NCI-H345 (cell line): ENCODE measurements around the gene RBM12.

Source experiments
- DNase-seq: peaks from one replicate; lab custom pipeline; 2025; lab: John Stamatoyannopoulos, UW

The RBM12 gene

DNA sequence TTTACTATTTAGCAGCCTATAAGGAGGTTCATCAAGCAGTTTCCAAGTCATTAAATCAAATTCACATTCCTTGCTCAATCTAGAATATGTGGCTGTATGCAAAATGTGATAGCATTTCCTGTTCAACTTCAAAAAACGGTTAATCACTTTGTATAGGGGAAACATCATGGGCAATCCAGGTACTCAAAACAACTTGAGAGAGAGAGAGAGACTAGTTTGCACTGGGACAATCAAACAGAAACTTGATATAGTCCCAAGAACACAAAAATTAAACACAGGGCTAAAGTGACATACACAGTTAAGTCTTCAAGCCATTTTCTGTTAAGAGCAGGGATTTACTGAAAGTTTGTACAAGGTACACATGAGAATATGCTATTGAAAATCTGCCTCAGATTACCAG is 7.4 kb downstream of the RBM12 start:
- DNase-seq: no peak

DNA sequence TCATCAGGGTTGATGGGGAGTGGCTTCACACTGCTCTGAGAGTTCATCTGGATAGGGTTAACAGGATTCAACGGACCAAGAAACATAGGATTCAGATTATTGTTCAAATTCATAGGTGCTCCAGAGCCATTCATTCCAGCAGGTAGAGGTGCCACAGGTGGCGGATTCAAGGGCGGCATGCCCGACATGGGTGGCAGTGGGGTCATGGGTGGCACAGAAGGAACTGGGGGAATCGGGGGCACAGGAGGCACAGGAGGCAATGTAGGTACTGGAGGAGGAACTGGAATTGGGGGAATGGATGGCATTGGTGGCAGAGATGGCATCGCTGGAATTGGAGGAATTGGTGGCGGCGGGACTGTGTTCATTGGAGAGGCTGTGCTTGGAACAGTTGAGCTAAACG is 10.3 kb downstream of the RBM12 start:
- DNase-seq: no peak

DNA sequence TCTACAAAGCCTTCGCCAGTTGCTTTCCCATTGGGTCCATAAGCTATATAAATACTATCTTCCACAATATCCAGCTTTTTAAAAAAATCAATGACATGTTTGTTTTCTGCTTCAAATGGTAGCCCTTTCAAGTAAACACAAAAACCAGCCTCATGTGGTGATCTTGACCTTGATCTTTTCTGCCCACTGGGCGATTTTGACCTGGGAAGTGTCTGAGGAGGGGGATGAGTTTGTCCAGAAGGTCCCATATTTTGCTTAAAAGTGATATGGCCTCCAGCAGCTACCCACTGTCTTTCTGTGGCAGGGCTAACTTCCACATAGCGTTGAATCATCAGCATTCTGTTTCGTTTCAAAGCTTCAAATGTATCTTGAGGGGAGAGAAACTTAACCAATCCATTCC is 10.8 kb downstream of the RBM12 start:
- no peak for DNase-seq

DNA sequence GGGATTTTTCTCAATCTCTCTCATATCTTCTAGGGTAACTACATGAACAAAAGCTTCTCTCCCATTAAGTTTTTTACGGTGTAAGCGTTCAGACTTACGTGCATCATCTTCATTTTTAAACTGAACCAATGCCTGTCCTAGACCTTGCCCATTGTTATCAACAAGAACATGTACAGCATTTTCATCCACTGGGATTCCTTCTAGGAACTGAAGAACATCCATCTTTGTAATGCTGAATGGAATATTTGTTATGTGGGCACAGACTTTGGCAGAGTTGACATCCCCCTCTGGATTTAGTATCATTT is 11.3 kb downstream of the RBM12 start:
- no peak for DNase-seq

DNA sequence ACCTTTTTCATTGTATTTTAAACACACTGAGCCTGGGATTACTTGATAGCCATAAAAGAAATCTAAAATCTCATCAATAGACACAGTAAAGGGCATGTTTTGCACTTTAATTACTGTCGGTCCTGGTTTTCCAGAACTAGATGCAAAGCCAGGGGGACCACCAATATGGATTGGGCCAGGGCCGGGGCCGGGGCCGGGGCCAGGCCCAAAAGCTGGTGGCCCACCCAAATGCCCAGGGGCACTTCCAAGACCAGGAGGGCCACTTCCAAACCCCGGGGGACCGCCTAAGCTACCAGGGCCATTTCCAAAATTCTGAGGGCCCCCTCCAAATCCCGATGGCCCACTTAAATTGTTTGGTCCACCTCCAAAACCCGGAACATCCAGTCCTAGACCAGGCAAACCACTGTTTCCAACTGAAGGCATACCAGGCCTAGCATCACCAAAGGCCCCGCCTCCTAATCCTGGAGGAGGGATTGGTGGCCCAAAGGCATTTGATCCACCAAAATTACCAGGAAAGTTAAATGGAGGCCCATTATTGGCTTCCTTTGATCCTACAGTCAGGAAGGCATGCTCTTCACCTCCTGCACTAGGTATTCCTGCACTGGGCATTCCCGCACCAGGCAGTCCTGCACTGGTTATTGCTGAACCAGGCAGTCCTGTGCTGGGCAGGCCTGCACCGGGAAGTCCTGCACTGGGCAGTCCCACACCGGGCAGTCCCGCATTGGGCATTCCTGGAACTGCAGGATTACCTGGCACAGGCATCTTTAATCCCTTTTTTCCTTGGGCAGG is 11.9 kb downstream of the RBM12 start:
- DNase-seq: no peak

DNA sequence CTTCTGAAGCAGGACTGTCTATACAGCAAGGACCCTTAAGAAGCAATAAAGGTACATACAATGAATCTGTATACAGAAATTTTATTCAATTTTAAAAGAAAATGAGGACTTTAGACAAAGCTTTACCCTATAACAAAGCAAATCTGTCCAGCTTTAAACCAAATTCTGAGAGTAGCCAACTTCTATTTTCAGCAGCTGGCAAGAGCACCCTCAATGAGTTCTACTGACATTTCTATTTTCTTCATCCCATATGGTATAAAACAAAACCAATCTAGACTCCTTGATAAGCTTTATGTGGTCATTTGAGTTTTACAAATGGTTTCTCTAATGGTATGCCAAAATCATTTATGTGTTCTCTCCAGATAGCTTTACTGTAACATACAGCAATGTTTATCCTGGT is 12.7 kb downstream of the RBM12 start:
- DNase-seq: no peak

DNA sequence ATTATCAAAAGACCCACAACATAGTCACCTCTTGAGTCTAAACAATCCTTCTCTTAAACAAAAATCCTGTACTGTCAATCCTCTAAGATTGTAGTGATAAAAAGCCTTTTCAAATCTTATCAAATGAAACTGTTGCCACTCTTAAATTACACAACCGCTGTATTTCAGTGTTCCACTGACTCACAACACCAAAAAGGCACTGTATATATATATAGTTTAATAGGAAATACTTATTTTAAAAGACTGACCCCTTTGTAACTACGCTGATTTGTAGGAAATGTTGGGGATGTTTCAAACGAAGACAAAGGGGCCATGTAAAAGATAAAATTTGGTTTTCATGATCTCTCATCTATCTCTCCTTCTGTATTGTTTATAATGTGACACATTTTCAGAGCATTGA is 14.1 kb downstream of the RBM12 start:
- DNase-seq: no peak

DNA sequence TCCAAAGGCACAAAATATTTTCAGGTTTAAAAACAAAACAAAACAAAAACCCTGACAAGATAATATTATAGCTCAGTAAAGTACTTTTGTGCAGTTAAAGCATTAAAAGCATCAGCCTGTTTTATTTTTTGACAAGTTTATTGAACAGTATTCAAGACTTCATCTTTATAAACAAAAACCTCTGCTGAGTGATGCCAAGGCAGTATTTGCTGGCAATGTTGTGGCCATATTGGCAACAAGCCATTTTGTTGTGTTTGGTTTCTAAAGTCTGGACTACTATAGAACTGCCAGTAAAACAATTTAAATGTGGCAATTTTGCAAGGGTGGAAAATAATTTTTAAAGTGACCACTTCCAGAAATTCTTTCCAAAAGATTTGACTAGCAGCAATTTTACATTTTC is 15.9 kb downstream of the RBM12 start:
- no peak for DNase-seq

DNA sequence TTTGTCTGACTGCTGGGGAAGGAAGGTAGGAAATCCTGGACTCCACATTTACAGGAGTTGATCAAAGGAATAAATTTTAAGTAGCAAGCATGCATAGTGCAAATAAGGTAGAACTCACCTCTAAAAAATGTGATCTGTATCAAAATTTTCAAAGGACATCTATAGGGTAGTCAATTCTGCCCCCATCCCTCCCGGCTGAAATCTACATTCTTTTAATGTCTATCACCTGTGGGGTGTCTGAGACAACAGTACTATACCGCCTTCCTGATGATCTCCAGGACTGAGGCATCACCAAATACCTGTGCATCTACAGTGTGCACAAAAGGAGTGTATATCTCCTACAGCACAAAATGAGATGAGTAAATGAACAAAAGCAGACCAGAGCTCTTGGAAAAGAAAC is 19.9 kb downstream of the RBM12 start:
- DNase-seq: no peak

DNA sequence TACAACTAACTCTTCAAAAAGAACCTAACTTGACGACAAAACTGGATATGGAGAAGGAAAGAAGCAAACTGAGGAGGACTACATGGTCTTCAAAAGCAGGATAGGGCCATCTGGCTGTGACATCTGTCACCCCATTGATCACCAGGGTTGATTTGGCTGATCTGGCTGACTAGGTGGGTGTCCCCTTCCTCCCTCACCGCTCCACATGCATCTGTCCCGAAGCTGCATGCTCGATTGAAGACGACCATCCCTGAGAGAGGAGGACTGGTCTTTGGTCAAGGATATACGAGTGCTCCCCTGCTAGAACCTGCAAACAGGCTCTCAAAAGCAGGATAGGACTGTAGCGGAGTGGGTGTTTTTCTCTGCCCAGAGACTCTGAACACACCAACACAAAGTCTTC is 21.7 kb downstream of the RBM12 start:
- no peak for DNase-seq

DNA sequence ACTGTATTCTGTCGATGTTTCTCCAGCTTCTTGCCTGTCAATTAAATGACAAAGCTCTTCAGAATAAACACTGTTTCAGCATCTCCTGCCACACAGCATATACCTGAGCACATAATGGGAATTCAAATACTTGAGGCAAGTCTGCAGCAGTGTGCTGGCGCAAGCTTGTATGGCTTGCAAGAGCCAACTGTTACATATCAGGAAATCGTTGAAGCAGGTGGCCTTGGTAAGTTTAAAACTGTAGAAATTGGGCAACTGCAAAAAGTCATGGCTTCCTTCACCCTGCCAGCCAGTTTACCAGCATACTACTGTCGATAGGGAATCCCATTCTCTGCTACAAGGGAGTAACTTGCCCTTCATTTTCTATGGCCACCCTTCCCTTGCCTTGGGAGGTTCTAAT is 23.0 kb downstream of the RBM12 start:
- DNase-seq: no peak

DNA sequence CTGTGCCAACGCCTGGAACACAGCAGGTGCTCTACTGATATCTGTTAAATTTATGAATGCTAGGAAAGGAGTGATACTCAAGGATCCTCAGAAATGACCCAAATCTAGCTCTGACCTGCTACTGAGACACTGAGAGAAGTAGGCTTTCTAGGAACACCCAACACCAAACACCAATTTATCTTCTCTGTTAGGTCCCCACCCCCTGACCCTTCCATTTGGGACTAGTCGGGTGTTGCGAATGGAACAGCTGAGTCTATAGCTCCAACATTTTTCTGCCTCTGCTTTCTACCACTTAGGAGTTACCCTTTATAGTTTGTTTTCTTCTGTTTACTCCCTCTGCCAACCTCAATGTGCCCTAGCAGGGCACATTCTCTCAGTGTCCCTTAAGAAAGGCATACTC is 24.0 kb downstream of the RBM12 start:
- no peak for DNase-seq

DNA sequence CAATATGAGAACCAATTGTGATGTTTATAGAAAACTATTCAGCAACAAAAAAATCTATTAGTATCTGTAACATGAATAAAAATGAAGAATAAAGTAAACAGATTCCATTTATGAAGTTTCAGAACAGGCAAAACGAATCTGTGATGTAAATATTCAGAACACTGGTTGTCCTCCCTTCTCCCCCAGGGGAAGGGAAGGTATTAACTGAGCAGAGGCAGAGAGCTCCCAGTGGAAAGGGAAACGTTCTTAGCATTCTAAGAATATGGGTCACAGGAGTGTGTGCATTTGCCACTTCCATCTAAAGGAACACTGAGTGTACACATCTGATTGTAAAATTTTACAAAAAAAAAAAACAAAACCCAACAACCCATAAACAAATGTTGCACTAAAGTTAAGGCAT is 25.9 kb downstream of the RBM12 start:
- DNase-seq: no peak

DNA sequence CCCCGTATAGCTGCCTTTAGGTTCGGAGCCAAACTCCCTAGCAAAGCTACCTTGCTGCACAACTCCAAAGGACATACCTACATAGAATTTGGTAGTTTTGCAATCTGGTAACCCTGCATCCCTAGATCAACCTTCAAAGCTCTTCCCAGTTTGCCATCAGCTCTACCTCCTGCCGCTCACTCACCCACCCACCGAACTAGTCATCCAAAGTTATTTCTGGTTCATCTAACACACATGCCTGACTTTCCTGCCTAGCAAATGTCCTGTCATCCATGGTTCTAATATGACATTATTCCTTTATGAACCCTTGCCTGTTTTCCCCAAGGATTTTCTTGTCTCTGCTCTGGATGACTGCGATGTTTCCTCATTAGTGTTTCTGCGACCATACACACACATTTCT is 27.4 kb downstream of the RBM12 start:
- DNase-seq: no peak

DNA sequence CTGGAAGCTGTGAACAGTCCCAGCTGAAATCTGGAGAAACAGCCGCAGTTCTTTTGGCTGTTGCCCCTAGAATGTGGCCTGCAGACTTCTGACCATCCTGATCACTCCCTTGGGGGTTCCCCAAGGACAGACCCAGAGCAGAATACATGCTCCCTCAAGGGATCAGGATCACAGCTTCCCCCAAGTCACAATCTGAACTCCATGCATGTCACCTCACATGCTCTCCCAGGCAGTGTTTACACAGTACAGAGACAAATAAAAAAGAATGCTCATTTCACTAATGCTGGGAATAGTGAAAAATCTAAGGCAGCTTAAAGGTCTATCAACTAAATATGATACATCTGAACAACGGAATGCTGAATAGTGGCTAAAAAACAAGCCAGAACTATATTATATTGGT is 28.6 kb downstream of the RBM12 start:
- no peak for DNase-seq

DNA sequence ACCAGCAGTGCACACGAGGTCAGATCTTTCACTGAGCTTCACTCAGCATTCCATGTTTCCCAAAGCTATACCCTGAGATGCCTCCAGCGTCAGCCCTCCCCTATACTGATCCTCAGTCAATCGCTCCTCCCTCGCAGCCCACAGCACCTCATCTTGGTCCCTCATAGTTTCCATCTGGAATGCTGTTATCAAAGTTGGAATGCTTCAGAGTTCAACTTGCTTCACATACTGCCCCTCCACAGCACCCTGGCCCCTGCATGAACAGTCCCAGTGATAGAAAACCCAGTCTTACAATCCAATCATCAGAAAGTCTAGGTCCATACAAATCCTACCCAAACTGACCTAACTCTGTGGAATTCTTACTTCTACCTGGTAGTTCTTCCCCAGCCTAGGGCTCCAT is 29.0 kb downstream of the RBM12 start:
- DNase-seq: no peak

DNA sequence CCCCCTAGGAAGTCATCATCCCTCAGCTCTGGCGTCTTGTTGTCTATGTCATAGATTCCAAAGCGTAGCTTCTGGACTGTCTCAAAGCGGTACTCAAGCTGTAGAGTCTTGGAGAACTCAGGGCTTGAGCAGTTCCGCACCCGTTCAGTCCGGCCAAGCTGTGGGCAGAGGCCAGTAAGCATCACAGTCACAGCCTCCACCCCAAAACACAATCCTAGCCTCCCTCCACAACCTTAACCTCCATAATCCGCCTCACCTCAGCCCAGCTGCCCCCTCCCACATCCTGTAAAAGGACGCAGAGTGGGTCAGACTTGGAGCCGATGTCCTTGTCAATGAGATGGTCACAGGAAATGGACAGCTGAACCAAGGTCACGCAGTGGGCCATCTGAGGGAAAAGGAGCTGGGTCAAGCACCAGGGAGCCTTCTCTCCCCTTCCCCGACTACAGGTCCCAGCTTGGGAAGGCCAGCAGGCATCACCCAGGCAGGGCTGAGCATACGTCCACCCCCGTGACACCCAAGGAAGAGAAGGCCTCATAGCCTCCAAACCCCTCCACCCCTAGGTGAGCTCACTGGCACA is 32.1 kb downstream of the RBM12 start:
- DNase-seq: no peak

DNA sequence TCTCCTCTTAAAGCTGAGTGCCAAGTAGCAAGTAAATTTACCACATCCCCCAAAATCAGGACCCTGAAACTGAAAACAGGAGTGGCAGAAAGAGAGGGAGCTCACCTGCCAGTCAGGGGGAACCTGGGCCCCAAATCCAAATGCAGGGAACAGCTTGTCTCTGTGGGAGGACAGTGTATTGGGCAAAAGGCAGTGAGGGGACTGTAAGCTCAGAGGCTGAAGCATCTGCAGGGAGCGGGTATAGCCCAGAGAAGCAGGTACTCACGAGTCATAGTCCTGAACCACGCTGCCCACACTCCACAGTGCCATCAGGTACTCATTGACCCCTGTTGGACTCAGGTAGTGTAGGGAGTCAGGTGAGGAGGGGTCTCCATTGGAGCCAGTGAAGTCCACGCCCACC is 34.1 kb downstream of the RBM12 start:
- no peak for DNase-seq

DNA sequence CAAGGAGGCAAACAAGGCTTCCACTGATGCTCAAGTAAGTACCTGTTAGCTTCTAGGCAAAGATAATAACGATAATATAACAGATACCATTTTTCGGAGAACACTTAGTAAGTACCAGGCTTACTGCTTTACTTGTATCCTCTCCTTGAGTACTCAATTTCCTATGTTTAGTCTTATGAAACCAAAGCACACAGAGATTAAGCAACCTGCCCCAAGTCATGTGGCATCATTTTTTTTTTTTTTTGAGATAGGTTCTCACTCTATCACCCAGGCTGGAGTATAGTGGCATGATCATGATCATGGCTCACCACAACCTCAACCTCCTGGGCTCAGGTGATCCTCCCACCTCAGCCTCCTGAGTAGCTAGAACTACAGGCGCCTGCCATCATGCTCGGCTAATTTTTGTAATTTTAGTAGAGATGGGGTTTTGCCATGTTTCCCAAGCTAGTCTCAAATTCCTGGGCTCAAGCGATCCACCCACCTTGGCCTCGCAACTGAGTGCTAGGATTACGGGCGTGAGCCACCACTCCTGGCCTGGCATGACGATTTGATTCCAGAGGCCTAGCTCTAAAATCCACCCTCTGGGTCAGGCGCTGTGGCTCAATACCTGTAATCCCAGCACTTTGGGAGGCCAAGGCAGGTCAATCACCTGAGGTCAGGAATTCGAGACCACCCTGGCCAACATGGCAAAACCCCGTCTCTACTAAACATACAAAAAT is 35.1 kb downstream of the RBM12 start:
- DNase-seq: no peak

DNA sequence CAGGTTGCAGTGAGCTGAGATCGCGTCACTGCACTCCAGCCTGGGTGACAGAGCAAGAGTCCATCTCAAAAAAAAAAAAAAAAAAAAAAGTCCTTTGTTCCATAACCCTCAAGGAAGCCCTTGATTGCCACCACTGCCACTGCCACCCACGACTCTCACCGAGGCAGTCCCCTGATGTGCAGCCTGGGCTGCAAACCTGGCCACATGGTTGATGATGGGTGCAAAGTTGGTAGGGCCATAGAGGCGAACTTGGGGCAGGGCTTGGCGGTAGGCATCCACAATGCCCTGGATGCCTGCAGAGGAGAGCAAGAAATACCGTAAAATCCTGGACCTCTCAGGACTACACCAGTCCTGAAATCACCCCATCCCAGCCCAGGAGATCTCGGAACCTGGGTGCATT is 37.6 kb downstream of the RBM12 start:
- no peak for DNase-seq

DNA sequence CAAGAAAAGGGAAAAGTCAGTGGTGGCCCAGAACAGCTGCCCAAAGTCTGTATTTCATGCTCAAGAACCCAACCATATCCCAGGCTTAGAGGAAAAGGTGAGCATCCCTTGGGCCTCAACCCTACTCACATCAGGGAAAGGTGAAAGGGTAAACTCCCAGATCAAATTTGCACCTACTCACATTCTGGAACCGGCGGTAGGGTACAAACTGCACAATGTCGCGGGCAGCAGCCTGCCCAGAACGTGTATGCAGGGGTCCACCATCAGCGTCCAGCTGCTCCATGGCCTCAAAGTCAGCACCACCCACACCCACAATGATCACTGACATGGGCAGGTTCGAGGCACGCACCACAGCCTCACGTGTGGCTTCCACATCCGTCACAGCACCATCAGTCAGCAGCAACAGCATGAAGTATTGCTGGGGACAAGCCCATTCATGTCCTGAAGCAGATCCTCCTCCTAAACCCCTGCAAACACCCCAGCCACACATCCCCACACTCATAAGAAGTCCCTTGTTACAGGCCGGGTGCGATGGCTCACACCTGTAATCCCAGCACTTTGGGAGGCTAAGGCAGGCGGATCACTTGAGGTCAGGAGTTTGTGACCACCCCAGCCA is 38.2 kb downstream of the RBM12 start:
- no peak for DNase-seq

DNA sequence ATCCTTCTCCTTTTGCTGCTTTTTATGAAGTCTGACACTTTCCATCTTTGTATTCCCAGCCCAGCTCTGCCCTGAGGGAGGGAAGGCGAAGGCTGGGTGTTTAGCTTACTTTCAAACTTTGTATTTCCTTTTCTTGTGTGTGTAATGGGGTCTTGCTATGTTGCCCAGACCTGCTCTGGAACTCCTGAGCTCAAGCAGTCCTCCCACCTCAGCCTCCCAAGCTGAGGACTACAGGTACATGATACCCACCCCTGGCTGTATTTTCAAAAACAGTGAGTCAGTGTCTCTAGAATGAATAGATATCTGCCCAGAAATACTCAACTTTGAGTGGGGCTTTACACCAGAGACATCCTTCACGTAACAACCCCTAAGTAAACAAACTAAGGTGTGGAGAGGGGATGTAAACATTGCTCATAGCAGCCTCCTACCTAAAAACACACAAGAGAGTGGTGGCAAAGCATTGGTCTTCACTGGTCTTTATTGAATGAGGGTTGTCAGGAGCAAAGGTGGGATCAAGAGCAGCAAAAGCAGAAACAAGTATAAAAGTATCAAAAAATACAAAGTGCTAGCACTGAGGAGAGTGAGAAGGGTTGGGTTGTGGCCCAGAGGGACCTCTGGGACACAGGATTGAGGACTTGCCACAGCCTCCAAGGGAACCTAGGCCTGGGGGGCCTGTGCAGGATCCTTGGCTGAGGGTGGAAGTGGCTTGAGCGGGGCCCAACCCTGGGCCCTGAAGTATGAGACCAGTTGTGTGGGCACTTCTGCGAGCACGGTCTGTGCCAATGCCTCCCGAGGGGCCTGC is 38.9 kb downstream of the RBM12 start:
- no peak for DNase-seq

DNA sequence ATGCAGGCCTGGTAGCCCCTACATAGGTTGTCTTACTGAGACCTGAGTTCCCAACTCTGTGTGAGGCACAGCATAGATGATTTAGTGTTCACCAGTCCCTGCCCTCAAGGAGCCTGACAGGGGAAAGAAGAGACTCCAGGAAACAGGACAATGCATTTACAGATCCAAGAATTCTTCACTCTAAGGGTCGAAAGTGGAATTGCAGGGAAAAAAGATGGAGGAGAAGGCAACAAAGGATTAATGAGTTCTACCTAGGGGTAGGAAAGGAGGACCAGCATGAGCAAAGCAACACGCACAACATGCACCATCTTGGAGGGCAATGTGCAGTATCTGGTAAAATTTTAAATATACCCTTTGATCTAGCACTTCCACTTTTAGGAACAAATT is 43.1 kb downstream of the RBM12 start:
- no peak for DNase-seq
